Measurements from ENCODE around the gene AGMO. TPM values are rescaled to one million over a fixed set of nuclear protein-coding genes. Genes with fewer than 3 reads are reported as not detected.

The AGMO gene
- total and polyA plus RNA-seq, 3 donors from 2014 or later: 13.1 to 52.8 (median 46.6) TPM

DNA sequence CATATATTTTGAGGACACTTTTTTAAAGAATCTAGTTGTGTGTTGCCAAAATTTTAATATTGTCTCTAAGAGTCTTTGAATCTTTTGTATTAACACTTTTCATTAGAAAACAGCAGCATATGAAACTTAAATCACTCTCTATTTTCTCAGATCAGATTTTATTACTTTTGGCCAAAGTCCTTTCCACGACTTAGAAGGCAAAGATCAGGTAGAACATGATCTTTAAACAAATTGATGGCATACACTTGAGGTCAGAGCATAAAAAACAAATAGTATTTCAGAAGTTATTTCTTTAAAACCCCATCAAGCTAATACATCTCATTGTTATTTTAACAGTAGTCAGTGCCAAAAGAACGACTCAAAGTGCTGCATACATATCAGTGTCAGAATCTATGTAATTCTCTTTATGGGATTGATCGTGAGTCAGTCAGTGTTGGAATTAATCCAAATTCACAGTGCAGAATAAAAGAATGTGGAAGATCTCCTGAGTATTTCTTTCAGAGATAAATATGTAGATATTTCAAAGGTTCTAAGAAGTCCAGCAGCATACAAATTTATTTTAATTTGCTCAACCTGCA, 9.6 kb upstream of the AGMO start:
- intact Hi-C loops (cut with DNase I; ENCODE audit: low total_unique reads): no loop called here
- TF ChIP-seq POLR2A (IDR thresholded peaks at IDR 0.05): no peak
- TF ChIP-seq, protein P1, sequence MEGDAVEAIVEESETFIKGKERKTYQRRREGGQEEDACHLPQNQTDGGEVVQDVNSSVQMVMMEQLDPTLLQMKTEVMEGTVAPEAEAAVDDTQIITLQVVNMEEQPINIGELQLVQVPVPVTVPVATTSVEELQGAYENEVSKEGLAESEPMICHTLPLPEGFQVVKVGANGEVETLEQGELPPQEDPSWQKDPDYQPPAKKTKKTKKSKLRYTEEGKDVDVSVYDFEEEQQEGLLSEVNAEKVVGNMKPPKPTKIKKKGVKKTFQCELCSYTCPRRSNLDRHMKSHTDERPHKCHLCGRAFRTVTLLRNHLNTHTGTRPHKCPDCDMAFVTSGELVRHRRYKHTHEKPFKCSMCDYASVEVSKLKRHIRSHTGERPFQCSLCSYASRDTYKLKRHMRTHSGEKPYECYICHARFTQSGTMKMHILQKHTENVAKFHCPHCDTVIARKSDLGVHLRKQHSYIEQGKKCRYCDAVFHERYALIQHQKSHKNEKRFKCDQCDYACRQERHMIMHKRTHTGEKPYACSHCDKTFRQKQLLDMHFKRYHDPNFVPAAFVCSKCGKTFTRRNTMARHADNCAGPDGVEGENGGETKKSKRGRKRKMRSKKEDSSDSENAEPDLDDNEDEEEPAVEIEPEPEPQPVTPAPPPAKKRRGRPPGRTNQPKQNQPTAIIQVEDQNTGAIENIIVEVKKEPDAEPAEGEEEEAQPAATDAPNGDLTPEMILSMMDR (IDR thresholded peaks at IDR 0.05): no peak
- DNase-seq: no peak
- Histone ChIP-seq H3K27me3 (no peaks in the 10 kb centered on the region), H3K9me3 (no peaks in the 10 kb centered on the region), H3K4me1 (no peaks in the 10 kb centered on the region), H3K36me3 (ENCODE audit: low read depth, missing control alignments) (no peaks in the 10 kb centered on the region), H3K27ac (no peak overlapping the region), H3K4me3 (no peak overlapping the region)
- whole genome bisulfite sequencing, 2 donors: 43 to 52% methylated on average over 3 of the region's 3 CpGs

DNA sequence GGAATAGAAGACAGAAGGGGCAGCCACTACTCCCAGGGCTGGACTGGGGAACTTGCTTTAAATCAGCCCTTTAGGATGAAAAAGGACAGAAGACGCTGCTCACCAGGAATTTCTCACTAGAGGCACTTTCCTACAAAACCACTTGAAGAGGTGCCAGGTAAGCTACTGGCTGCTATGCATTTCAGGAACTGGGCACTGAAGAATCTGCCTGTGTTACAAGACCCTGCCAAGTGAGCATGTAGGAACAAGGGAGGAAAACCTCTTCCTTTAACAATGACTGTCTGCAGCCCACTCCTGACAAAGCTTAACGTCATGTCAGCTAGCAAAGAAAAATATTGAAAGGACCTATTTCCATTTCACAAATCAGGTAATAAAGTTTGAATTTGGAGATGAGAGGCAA, 5.8 kb upstream of the AGMO start:
- no peaks in the 10 kb centered on the region for H3K4me1 ChIP-seq
- H3K27ac ChIP-seq: no peak overlapping the region
- H3K36me3 ChIP-seq (ENCODE audit: low read depth, missing control alignments): no peaks in the 10 kb centered on the region
- TF ChIP-seq, protein P1 (IDR thresholded peaks at IDR 0.05): no peak
- no peak for TF ChIP-seq POLR2A (IDR thresholded peaks at IDR 0.05)
- intact Hi-C loops (cut with DNase I; ENCODE audit: low total_unique reads): no loop called here
- 73 to 86% methylated on average over 2 of the region's 2 CpGs for WGBS, 2 donors
- no peak overlapping the region for H3K4me3 ChIP-seq
- DNase-seq: no peak
- H3K27me3 ChIP-seq: no peaks in the 10 kb centered on the region
- no peaks in the 10 kb centered on the region for H3K9me3 ChIP-seq

DNA sequence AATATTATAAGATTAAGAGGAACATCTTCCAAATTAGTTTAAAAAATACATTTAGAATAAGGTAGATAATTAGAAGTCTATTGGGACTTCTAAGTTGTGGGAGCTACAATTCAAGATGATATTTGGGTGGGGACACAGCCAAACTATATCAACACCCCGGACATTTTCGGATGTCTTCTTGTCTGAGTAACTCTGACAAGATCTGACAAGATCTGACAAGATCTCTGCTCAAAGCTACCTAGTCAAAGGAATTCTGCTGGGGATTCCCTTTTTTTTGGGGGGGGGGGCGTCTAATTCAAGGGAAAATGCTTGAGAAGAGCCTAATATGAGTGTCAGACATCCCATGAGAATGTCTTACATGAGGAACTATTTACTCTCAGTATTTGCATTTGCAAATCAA, 5.2 kb upstream of the AGMO start:
- 89 to 94% methylated on average over 3 of the region's 3 CpGs for WGBS, 2 donors
- H3K27ac ChIP-seq: no peak overlapping the region

DNA sequence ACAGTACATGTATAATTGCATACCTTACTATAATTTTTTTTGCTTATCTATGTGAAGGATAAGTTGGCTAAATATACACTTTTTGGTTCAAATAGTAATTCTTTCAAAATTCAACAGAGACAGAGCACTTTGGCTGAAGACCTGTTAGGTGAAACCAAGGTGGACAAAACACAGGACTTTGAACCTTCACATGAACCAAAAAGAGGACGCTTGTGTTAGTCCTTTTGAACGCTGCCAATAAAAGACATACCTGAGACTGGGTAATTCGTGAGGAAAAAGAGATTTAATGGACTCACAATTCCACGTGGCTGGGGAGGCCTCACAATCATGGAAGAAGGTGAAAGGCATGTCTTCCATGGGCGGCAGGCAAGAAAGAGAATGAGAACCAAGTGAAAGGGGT, 4.7 kb upstream of the AGMO start:
- no peaks in the 10 kb centered on the region for H3K9me3 ChIP-seq
- DNase-seq: no peak
- no peak overlapping the region for H3K27ac ChIP-seq
- H3K4me1 ChIP-seq: peaks cover 2% of the 10 kb centered on the region
- intact Hi-C loops (cut with DNase I; ENCODE audit: low total_unique reads): no loop called here
- TF ChIP-seq, protein P1 (IDR thresholded peaks at IDR 0.05): no peak
- no peak for TF ChIP-seq POLR2A (IDR thresholded peaks at IDR 0.05)
- H3K27me3 ChIP-seq: no peaks in the 10 kb centered on the region
- no peak overlapping the region for H3K4me3 ChIP-seq
- no peaks in the 10 kb centered on the region for H3K36me3 ChIP-seq (ENCODE audit: low read depth, missing control alignments)
- WGBS, 2 donors: 82 to 87% methylated on average over 5 of the region's 5 CpGs

More for the DNA sequence above, 5.2 kb upstream of the AGMO start:
- intact Hi-C loops (cut with DNase I; ENCODE audit: low total_unique reads): no loop called here
- H3K36me3 ChIP-seq (ENCODE audit: low read depth, missing control alignments): no peaks in the 10 kb centered on the region
- no peak for DNase-seq
- no peak overlapping the region for H3K4me3 ChIP-seq
- H3K4me1 ChIP-seq: no peaks in the 10 kb centered on the region
- TF ChIP-seq, protein P1 (IDR thresholded peaks at IDR 0.05): no peak
- TF ChIP-seq POLR2A (IDR thresholded peaks at IDR 0.05): no peak
- no peaks in the 10 kb centered on the region for H3K27me3 ChIP-seq
- no peaks in the 10 kb centered on the region for H3K9me3 ChIP-seq

DNA sequence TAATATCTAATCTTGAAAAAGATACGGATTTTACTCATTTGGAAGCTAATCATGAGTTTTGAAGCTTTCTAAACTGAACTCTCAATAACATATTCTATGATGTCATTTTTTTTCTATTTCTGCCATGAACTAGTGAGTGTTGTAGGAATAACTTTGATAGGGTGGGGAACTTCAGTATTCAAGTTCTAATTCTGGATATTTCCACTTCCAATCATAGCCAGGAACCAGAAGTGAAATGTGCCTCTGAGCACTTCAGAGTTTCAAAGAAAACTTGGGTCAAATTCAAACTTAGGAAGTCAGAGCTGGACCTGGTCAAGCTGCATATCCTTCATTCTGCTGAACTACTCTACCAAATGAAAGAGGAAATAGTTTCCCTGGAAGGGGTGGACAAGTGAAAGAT, 847 bp downstream of the AGMO start:
- TF ChIP-seq POLR2A (IDR thresholded peaks at IDR 0.05): no peak
- Histone ChIP-seq H3K9me3 (no peaks in the 10 kb centered on the region), H3K27ac (peak overlapping the region in 1 of 2 donors; percentile 78), H3K36me3 (ENCODE audit: low read depth, missing control alignments) (no peaks in the 10 kb centered on the region), H3K4me3 (no peak overlapping the region), H3K4me1 (peaks cover 6% of the 10 kb centered on the region), H3K27me3 (no peaks in the 10 kb centered on the region)
- intact Hi-C loops (cut with DNase I; ENCODE audit: low total_unique reads): no loop called here
- no peak for DNase-seq
- WGBS, 2 donors: 48 to 56% methylated on average over 1 of the region's 1 CpG

Data from testis (tissue), 3 donors.